ENCODE data around the gene RALGAPA1. TPM values are rescaled to one million over a fixed set of nuclear protein-coding genes. Genes with fewer than 3 reads are reported as not detected.

The RALGAPA1 gene
- total and polyA plus RNA-seq, 7 donors: 10.2 to 89.9 (median 58.6) TPM

DNA sequence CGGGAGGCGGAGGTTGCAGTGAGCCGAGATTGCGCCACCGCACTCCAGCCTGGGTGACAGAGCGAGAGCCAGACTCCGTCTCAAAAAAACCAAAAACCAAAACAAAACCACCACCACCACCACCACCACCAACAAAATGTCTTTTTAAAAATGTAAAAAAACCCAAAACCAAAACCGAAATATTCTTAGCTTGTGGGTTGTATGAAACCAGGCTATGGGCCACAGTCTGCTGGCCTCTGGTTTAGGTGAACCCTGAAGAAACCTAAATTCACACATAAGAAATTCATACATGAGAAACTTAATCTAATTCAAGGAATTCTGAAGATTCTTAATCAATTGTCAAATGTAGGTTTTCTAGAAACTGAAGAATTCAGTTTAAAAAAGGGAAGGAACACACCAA lies 237.5 kb downstream of the RALGAPA1 start:
- 96 to 98% methylated on average over 8 of the region's 8 CpGs for WGBS, 2 donors
- peaks cover 0 to 26% (median 0%) of the 10 kb centered on the region in 4 donors for H3K36me3 ChIP-seq
- intact Hi-C loops (cut with DNase I): no loop called here
- DNase-seq: no peak
- no peak overlapping the region for H3K4me3 ChIP-seq
- TF ChIP-seq EP300 (IDR thresholded peaks at IDR 0.05) (no peak), POLR2A (IDR thresholded peaks at IDR 0.05) (no peak), POLR2AphosphoS5 (IDR thresholded peaks at IDR 0.05) (no peak)
- TF ChIP-seq, protein P1, sequence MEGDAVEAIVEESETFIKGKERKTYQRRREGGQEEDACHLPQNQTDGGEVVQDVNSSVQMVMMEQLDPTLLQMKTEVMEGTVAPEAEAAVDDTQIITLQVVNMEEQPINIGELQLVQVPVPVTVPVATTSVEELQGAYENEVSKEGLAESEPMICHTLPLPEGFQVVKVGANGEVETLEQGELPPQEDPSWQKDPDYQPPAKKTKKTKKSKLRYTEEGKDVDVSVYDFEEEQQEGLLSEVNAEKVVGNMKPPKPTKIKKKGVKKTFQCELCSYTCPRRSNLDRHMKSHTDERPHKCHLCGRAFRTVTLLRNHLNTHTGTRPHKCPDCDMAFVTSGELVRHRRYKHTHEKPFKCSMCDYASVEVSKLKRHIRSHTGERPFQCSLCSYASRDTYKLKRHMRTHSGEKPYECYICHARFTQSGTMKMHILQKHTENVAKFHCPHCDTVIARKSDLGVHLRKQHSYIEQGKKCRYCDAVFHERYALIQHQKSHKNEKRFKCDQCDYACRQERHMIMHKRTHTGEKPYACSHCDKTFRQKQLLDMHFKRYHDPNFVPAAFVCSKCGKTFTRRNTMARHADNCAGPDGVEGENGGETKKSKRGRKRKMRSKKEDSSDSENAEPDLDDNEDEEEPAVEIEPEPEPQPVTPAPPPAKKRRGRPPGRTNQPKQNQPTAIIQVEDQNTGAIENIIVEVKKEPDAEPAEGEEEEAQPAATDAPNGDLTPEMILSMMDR (IDR thresholded peaks at IDR 0.05): no peak
- no peaks in the 10 kb centered on the region for H3K4me1 ChIP-seq
- no peaks in the 10 kb centered on the region for H3K27me3 ChIP-seq
- H3K9me3 ChIP-seq: no peaks in the 10 kb centered on the region
- H3K27ac ChIP-seq: no peak overlapping the region

DNA sequence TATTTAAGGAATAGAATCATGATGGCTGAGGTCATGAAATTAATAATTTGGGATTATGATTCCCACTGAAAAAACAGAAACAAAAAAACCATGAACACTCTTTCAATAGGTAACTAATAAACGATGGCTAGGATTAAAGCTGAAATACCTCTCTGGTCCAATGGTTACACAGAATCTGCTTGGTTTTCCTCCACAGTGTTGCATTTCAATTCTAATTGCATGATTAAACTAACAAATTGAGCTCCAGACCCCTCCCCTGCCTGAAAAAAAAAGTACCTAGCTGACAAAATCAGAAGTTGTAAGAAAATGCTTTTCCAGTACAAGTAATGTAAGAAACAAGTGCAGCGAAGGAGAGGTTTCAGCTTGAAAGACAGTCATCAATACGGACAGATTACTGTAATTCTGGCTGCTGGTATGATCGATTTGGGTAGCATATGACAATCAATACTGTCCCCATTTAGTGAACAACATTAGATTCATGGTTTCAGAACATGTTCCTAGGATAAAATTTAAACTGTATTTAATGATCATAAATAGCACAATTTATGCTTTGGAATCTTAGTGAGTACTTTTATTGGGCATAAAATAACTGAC lies 243.1 kb downstream of the RALGAPA1 start:
- TF ChIP-seq EP300 (IDR thresholded peaks at IDR 0.05) (no peak), POLR2A (IDR thresholded peaks at IDR 0.05) (no peak), POLR2AphosphoS5 (IDR thresholded peaks at IDR 0.05) (no peak)
- TF ChIP-seq, protein P1 (IDR thresholded peaks at IDR 0.05): no peak
- no peak for DNase-seq
- intact Hi-C loops (cut with DNase I): no loop called here
- Histone ChIP-seq H3K4me1 (no peaks in the 10 kb centered on the region), H3K4me3 (no peak overlapping the region), H3K9me3 (no peaks in the 10 kb centered on the region), H3K27me3 (no peaks in the 10 kb centered on the region), H3K36me3 (peaks cover 0 to 21% (median 0%) of the 10 kb centered on the region in 4 donors), H3K27ac (no peak overlapping the region)
- WGBS, 2 donors: 97 to 98% methylated on average over 4 of the region's 4 CpGs

DNA sequence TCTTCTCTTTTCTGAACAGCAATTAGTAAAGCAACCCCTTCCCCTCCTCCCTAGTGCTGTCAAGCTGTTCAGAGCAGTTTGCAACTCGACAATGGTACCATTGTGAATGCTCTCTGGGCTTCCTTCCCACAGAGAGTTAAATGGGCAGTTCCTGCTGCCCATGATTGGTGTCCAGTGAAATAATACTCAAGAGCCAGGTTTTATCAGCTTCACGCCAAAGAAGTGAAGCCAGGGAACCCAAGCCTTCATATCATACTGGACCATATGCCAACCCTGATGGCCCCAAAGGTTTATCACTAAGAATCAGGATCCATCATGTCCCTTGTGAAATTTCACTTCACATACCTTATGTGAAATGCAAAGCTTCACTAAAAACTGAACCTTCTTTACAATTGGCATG lies 250.4 kb downstream of the RALGAPA1 start:
- TF ChIP-seq EP300 (IDR thresholded peaks at IDR 0.05) (no peak), POLR2AphosphoS5 (IDR thresholded peaks at IDR 0.05) (no peak), POLR2A (IDR thresholded peaks at IDR 0.05) (no peak)
- TF ChIP-seq, protein P1 (IDR thresholded peaks at IDR 0.05): no peak
- H3K4me3 ChIP-seq: no peak overlapping the region
- no peaks in the 10 kb centered on the region for H3K36me3 ChIP-seq
- no peak for DNase-seq
- H3K9me3 ChIP-seq: no peaks in the 10 kb centered on the region
- no peaks in the 10 kb centered on the region for H3K4me1 ChIP-seq
- intact Hi-C loops (cut with DNase I): no loop called here
- H3K27me3 ChIP-seq: no peaks in the 10 kb centered on the region
- WGBS, 2 donors: 83 to 91% methylated on average over 2 of the region's 2 CpGs
- no peak overlapping the region for H3K27ac ChIP-seq

DNA sequence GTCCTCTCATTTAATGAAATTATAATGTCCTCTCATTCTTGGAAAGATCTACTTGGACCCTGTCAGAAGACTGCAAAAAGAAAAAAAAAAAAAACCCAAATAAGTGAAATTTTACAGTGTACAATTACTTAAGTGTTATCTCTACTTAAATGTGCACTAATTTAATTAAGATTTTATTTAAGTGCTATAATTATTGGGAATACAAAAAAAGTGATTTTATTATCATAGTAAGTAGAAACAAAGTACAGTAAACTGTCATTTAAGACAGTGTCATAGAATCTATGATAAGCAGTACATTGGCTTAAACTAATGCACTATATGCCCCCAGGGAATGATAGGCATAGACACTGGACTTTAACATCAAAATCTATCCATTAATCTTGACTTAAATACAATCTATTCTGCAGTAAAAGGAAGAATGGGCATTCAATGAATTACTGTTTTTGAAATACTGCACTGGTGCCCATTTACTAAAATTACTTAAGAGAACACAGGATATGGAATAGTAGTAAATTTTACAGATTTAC lies 251.8 kb downstream of the RALGAPA1 start:
- Histone ChIP-seq H3K4me1 (no peaks in the 10 kb centered on the region), H3K27ac (no peak overlapping the region), H3K9me3 (no peaks in the 10 kb centered on the region), H3K27me3 (no peaks in the 10 kb centered on the region), H3K4me3 (no peak overlapping the region), H3K36me3 (no peaks in the 10 kb centered on the region)
- no peak for DNase-seq
- intact Hi-C loops (cut with DNase I): no loop called here
- TF ChIP-seq EP300 (IDR thresholded peaks at IDR 0.05): no peak
- TF ChIP-seq, protein P1 (IDR thresholded peaks at IDR 0.05): no peak
- TF ChIP-seq POLR2A (IDR thresholded peaks at IDR 0.05): no peak
- TF ChIP-seq POLR2AphosphoS5 (IDR thresholded peaks at IDR 0.05): no peak

DNA sequence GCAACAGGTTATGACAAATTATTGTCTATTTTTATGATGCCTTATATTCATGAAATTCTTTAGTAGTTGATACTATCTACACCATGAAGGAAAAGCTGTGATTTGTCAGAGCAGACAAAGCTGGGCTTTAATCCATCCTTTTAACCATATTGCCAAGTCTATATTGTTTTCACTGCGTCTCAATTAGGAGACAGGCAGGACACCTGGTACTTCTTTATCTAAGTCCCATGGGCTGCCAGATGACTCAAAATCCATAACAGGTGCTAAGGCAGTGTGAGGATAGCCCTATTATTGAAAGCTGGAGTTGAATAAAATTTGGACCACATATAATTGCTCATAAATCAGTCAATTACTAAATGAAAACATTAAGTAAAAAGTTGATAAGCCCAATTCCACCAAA lies 252.5 kb downstream of the RALGAPA1 start:
- 88 to 89% methylated on average over 1 of the region's 1 CpG for WGBS, 2 donors
- TF ChIP-seq, protein P1 (IDR thresholded peaks at IDR 0.05): no peak
- no peak for TF ChIP-seq POLR2AphosphoS5 (IDR thresholded peaks at IDR 0.05)
- no peak for TF ChIP-seq POLR2A (IDR thresholded peaks at IDR 0.05)
- no peak for TF ChIP-seq EP300 (IDR thresholded peaks at IDR 0.05)
- Histone ChIP-seq H3K27me3 (no peaks in the 10 kb centered on the region), H3K4me3 (no peak overlapping the region), H3K4me1 (no peaks in the 10 kb centered on the region), H3K27ac (no peak overlapping the region), H3K9me3 (no peaks in the 10 kb centered on the region), H3K36me3 (no peaks in the 10 kb centered on the region)
- intact Hi-C loops (cut with DNase I): no loop called here
- DNase-seq: no peak

Data from sigmoid colon (tissue), 7 donors.